K562 (cell line): ENCODE data around the gene KANK4.

ENCODE experiments used
- BRCA1 ChIP-seq, 2 experiments: fragments of 450-650 bp in 1 of 2; sonication (generic) in 1 of 2; formaldehyde crosslinking in 1 of 2; IDR thresholded peaks; 2 replicates each; pipeline versions ENCODE4 v1.5.0 to v1.6.1; 2017 to 2020; ENCODE audit warnings: mild to moderate bottlenecking in 1 of 2, missing genetic modification reagents in 1 of 2
- EGR1 ChIP-seq: fragments of 450-650 bp; conservative IDR thresholded peaks from 2 replicates; pipeline ENCODE4 v1.6.1; 2017; ENCODE audit warnings: mild to moderate bottlenecking
- NCOR1 ChIP-seq: fragments of 450-650 bp; IDR thresholded peaks from 2 replicates; pipeline ENCODE4 v1.6.1; 2016; ENCODE audit warnings: mild to moderate bottlenecking, moderate library complexity
- POLR2AphosphoS5 ChIP-seq: IDR thresholded peaks from 2 replicates; pipeline ENCODE4 v1.6.1; 2011; ENCODE audit warnings: mild to moderate bottlenecking, low read depth, low read length, moderate library complexity; ENCODE audit not compliant: control insufficient read depth, insufficient read depth
- RCOR1 ChIP-seq, 2 experiments: IDR thresholded peaks; 2 replicates each; pipeline ENCODE4 v1.6.1; 2012; ENCODE audit warnings: low read depth in 2 of 2, low read length in 2 of 2, borderline replicate concordance in 1 of 2, improper control_type of control experiment in 1 of 2
- SIN3A ChIP-seq, 2 experiments: fragments of 150-350 bp in 1 of 2; IDR thresholded peaks; 2 replicates each; pipeline ENCODE4 v1.6.1; 2011 to 2016; ENCODE audit warnings: borderline replicate concordance in 2 of 2, low read depth in 2 of 2, low read length in 2 of 2, mild to moderate bottlenecking in 2 of 2, moderate library complexity in 2 of 2; ENCODE audit not compliant: control insufficient read depth in 1 of 2
- SMC3 ChIP-seq: conservative IDR thresholded peaks from 2 replicates; pipeline ENCODE4 v1.6.1; 2011; ENCODE audit warnings: low read depth, low read length, improper control_type of control experiment; ENCODE audit not compliant: insufficient read depth
- ZNF212 ChIP-seq: fragments of 450-650 bp; formaldehyde crosslinking; IDR thresholded peaks from 2 replicates; pipeline ENCODE4 v1.4.0; 2020; ENCODE audit warnings: mild to moderate bottlenecking
- TF ChIP-seq, protein P1 (sequence below): fragments of 250-450 bp; sonication (Bioruptor Pico); IDR thresholded peaks from 2 replicates; pipeline ENCODE4 v1.5.0; 2020; ENCODE audit warnings: mild to moderate bottlenecking
- TF ChIP-seq, protein P2 (sequence below): fragments of 250-450 bp; sonication (Bioruptor Pico); IDR thresholded peaks from 2 replicates; pipeline ENCODE4 v1.5.0; 2020; ENCODE audit warnings: mild to moderate bottlenecking, borderline replicate concordance
- TF ChIP-seq, protein P3 (sequence below): fragments of 250-450 bp; sonication (Bioruptor Pico); IDR thresholded peaks from 2 replicates; pipeline ENCODE4 v1.8.0; 2022; ENCODE audit warnings: moderate library complexity, mild to moderate bottlenecking, inconsistent platforms

DNA sequence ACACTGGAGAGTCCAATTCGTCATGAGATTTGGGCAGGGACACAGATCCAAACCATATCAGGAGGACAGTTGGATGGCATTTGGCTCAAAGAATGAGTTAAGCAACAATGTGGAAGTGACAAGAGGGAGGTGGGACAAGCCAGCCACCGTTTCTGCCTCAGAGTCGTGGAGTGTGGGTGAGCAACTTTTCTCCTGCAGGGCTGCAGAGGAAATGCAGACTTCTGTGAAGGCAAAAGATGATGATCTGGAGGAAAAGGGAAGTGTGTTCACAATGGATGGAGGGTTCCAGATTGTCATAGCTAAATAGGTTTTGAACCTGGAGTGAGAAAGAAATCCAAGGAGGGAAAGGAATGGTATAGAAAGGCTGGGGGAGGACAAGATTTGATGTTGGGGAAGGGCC is 16.4 kb upstream of the KANK4 start:
- TF ChIP-seq, protein P1, sequence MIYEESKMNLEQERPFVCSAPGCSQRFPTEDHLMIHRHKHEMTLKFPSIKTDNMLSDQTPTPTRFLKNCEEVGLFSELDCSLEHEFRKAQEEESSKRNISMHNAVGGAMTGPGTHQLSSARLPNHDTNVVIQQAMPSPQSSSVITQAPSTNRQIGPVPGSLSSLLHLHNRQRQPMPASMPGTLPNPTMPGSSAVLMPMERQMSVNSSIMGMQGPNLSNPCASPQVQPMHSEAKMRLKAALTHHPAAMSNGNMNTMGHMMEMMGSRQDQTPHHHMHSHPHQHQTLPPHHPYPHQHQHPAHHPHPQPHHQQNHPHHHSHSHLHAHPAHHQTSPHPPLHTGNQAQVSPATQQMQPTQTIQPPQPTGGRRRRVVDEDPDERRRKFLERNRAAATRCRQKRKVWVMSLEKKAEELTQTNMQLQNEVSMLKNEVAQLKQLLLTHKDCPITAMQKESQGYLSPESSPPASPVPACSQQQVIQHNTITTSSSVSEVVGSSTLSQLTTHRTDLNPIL (CRISPR knock-in tag) = no peak
- TF ChIP-seq NCOR1 (no peak), BRCA1 (IDR thresholded peaks at IDR 0.05) (no peak), BRCA1 (CRISPR knock-in tag; IDR thresholded peaks at IDR 0.05) (no peak), SMC3 (no peak), SIN3A (IDR thresholded peaks at IDR 0.05; ENCODE audit: borderline replicate concordance in 2 of 2, control insufficient read depth in 1 of 2, low read depth in 2 of 2, low read length in 2 of 2) (no peak), EGR1 (no peak), POLR2AphosphoS5 (no peak), ZNF212 (CRISPR knock-in tag) (no peak), RCOR1 (IDR thresholded peaks at IDR 0.05; ENCODE audit: borderline replicate concordance in 1 of 2, low read depth in 2 of 2, low read length in 2 of 2) (no peak)
- TF ChIP-seq, protein P2, sequence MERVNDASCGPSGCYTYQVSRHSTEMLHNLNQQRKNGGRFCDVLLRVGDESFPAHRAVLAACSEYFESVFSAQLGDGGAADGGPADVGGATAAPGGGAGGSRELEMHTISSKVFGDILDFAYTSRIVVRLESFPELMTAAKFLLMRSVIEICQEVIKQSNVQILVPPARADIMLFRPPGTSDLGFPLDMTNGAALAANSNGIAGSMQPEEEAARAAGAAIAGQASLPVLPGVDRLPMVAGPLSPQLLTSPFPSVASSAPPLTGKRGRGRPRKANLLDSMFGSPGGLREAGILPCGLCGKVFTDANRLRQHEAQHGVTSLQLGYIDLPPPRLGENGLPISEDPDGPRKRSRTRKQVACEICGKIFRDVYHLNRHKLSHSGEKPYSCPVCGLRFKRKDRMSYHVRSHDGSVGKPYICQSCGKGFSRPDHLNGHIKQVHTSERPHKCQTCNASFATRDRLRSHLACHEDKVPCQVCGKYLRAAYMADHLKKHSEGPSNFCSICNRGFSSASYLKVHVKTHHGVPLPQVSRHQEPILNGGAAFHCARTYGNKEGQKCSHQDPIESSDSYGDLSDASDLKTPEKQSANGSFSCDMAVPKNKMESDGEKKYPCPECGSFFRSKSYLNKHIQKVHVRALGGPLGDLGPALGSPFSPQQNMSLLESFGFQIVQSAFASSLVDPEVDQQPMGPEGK (CRISPR knock-in tag) = no peak
- TF ChIP-seq, protein P3, sequence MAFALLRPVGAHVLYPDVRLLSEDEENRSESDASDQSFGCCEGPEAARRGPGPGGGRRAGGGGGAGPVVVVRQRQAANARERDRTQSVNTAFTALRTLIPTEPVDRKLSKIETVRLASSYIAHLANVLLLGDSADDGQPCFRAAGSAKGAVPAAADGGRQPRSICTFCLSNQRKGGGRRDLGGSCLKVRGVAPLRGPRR (CRISPR knock-in tag) = no peak
